Astrocyte of the spinal cord (primary cell): ENCODE results near the gene CDON.
"Not testable (repeated sequence)": the region's sequence is repeated elsewhere in the genome, so short reads cannot be mapped to it uniquely, and the experiment has no call there.

Experiments used
- DNase-seq: peaks from one replicate; pipeline ENCODE4 v3.0.0; 2011; ENCODE audit warnings: low read depth, low spot score
- H3K4me3 ChIP-seq: 2 replicates; pipeline ENCODE4 v1.5.1; 2011; ENCODE audit warnings: low read depth, mild to moderate bottlenecking, low read length, moderate library complexity
- CTCF ChIP-seq: IDR thresholded peaks from 2 replicates; pipeline ENCODE4 v1.5.1; 2012; ENCODE audit warnings: low read depth, mild to moderate bottlenecking, low read length, inconsistent platforms
- in situ Hi-C: cut with HindIII; loops from 2 replicates; pipeline ENCODE4 v1.10.0; 2017; ENCODE audit warnings: low sequenced_read_pairs

CDON gene

GRCh38 chr11:125987066-125987641 is 75.5 kb downstream of the CDON start:
- TF ChIP-seq CTCF = no peak
- in situ Hi-C loops = no loop called here
- no peak for DNase-seq
- H3K4me3 ChIP-seq = no peak overlapping the region

GRCh38 chr11:125985956-125986355 is 76.7 kb downstream of the CDON start:
- H3K4me3 ChIP-seq, DNase-seq, in situ Hi-C loops: not testable (repeated sequence)

GRCh38 chr11:125982348-125982730 is 80.3 kb downstream of the CDON start:
- DNase-seq = no peak
- TF ChIP-seq CTCF = no peak
- no peak overlapping the region for H3K4me3 ChIP-seq
- in situ Hi-C loops = no loop called here

DNA sequence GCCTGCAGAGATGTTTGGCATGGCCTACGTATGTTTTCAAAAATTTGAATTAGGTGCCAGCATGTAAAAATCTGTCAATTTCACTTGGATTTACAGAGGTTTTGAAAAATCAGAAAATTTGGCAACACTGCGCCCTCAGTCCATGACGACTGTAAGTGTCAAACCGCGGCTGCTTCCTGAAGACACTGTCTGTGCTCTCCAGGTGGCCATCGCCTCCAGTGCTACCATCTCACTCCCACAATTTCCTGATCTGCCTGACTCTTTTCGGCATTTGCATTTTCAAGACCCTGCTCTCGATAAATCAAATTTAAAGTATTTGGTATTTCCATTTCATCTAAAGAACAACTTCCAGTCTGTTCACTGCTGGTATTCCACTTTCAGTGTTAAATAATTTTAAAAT is 82.2 kb downstream of the CDON start:
- H3K4me3 ChIP-seq = no peak overlapping the region
- no peak for TF ChIP-seq CTCF
- in situ Hi-C loops = no loop called here
- DNase-seq = no peak

DNA sequence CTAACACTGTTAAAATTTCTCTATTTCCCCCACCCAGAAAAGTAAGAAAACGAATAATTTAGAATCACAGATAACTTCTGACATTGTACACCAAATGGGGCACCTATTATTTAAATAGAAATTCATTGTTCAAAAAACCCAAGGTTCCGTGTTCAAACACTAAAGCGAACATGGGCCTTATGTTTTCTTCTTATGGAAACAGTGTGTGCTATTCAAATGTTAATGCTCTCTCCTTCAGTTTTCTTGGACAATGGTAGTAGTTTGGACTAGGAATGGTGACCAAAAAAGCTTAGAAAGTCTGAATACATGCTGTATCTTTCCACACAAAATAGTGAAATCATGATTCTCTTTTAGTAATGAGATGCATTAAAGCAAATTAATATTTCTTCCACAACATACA is 83.2 kb downstream of the CDON start:
- TF ChIP-seq CTCF = no peak
- no peak overlapping the region for H3K4me3 ChIP-seq
- no peak for DNase-seq
- in situ Hi-C loops = no loop called here

- in situ Hi-C loops = no loop called here
- TF ChIP-seq CTCF = no peak
- DNase-seq = no peak
- no peak overlapping the region for H3K4me3 ChIP-seq
These were observed 83.8 kb downstream of the CDON start for GRCh38 chr11:125978778-125979407.

- TF ChIP-seq CTCF = no peak
- DNase-seq = no peak
- H3K4me3 ChIP-seq = no peak overlapping the region
- in situ Hi-C loops = no loop called here
These were observed 84.4 kb downstream of the CDON start for GRCh38 chr11:125978181-125978716.
